Upper lobe of left lung (tissue), 4 donors: Measurements from ENCODE around the gene ANKAR.

ENCODE experiments used
- CTCF ChIP-seq, 6 experiments: fragments of 450-650 bp in 4 of 6; fragments of 200-600 bp in 2 of 6; sonication (generic) in 2 of 6; IDR thresholded peaks; one replicate each; pipeline ENCODE4 v1.5.1; 2016 to 2019; ENCODE audit warnings: antibody characterized with exemption in 6 of 6
- POLR2AphosphoS5 ChIP-seq, 2 donors: sonication (generic); formaldehyde crosslinking; IDR thresholded peaks; one replicate each; pipeline ENCODE4 v1.5.1; 2017; ENCODE audit warnings: antibody characterized with exemption in 2 of 2

DNA sequence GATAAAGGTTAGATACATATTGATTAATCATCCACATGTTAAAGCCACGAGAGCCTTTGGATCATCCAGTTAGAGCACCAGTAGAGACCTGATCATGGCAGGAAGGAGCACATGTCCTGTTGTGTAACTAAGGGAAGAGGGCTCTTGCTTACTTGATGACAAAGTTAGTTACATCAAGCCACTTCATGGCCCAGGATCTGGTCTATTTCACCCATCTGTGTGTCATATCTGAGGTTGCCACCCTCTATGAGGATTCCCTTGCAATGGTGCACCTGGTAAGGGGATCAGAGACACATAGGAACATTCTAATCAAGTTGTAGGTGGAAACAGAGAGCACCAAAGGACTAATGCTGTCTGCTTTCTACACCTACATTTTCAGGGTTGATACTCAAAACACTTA is 6.7 kb downstream of the ANKAR start:
- no peak for TF ChIP-seq POLR2AphosphoS5 (IDR thresholded peaks at IDR 0.05)
- TF ChIP-seq CTCF (IDR thresholded peaks at IDR 0.05), result no peak
